Gastroesophageal sphincter (tissue), 4 donors: ENCODE measurements around the gene TNNI3K. TPM values are rescaled to one million over a fixed set of nuclear protein-coding genes. Genes with fewer than 3 reads are reported as not detected.

ENCODE experiments used
- ATAC-seq: fragments of 150-250 bp; one replicate; pipeline ENCODE4 v1.9.1; 2016; ENCODE audit warnings: mild to moderate bottlenecking, moderate library complexity
- H3K27ac ChIP-seq, 4 donors: fragments of 200-600 bp; sonication (generic) in 3 of 4; 1 replicate in 3 of 4; 2 replicates in 1 of 4; pipeline ENCODE4 v1.5.1; 2016 to 2019
- H3K27me3 ChIP-seq: fragments of 200-600 bp; sonication (generic); one replicate; pipeline ENCODE4 v1.5.1; 2019
- H3K36me3 ChIP-seq, 2 donors: fragments of 200-600 bp; sonication (generic); one replicate each; pipeline ENCODE4 v1.5.1; 2019; ENCODE audit warnings: control low read depth in 1 of 2
- H3K4me1 ChIP-seq, 3 donors: fragments of 200-600 bp; sonication (generic); 1 replicate in 2 of 3; 2 replicates in 1 of 3; pipeline ENCODE4 v1.5.1; 2016 to 2019; ENCODE audit warnings: control low read depth in 2 of 3
- H3K4me3 ChIP-seq, 2 donors: fragments of 200-600 bp; sonication (generic); one replicate each; pipeline ENCODE4 v1.5.1; 2019; ENCODE audit warnings: mild to moderate bottlenecking in 1 of 2, moderate library complexity in 1 of 2
- H3K9me3 ChIP-seq, 3 donors: fragments of 200-600 bp; sonication (generic); one replicate each; pipeline ENCODE4 v1.5.1; 2017 to 2019; ENCODE audit warnings: control low read depth in 2 of 3
- CTCF ChIP-seq, 4 experiments: fragments of 200-600 bp in 2 of 4; fragments of 450-650 bp in 2 of 4; sonication (generic) in 1 of 4; IDR thresholded peaks; one replicate each; pipeline ENCODE4 v1.5.1; 2017 to 2019; ENCODE audit warnings: antibody characterized with exemption in 4 of 4, mild to moderate bottlenecking in 2 of 4, moderate library complexity in 2 of 4
- EP300 ChIP-seq: sonication (generic); formaldehyde crosslinking; IDR thresholded peaks from one replicate; pipeline ENCODE4 v1.6.1; 2017; ENCODE audit warnings: antibody characterized with exemption, mild to moderate bottlenecking
- POLR2A ChIP-seq, 2 donors: fragments of 450-650 bp; IDR thresholded peaks; one replicate each; pipeline ENCODE4 v1.6.1; 2017; ENCODE audit warnings: antibody characterized with exemption in 2 of 2, mild to moderate bottlenecking in 2 of 2, moderate library complexity in 1 of 2
- POLR2AphosphoS5 ChIP-seq: sonication (generic); formaldehyde crosslinking; IDR thresholded peaks from one replicate; pipeline ENCODE4 v1.6.1; 2017; ENCODE audit warnings: antibody characterized with exemption
- WGBS, 2 donors: methylation state at CpG; one replicate each; pipeline ENCODE4 v1.1.5; 2018; ENCODE audit warnings: low coverage in 1 of 2; 5-methylcytosine and 5-hydroxymethylcytosine counted together
- total RNA-seq, 4 donors: library from RNA; depleted of rRNA; stranded (reverse); fragments of >200 nt; gene quantifications; one replicate each; pipeline ENCODE4 v1.1.0, GENCODE V29; 2016

TNNI3K gene
- total RNA-seq, 4 donors from 2014 or later: 0.32 to 3.9 (median 2.9) TPM

- Histone ChIP-seq H3K9me3 (no peaks in the 10 kb centered on the region), H3K4me1 (no peaks in the 10 kb centered on the region), H3K27ac (no peak overlapping the region), H3K36me3 (no peaks in the 10 kb centered on the region), H3K4me3 (no peak overlapping the region), H3K27me3 (no peaks in the 10 kb centered on the region)
- ATAC-seq: no peak
- no peak for TF ChIP-seq POLR2AphosphoS5
- TF ChIP-seq EP300: no peak
- TF ChIP-seq POLR2A (IDR thresholded peaks at IDR 0.05): no peak
- no peak for TF ChIP-seq CTCF (IDR thresholded peaks at IDR 0.05)
- 59 to 64% methylated on average over 2 of the region's 2 CpGs for WGBS, 2 donors
These were observed 349.0 kb downstream of the TNNI3K start for GRCh38 chr1:74584185-74584584.

GRCh38 chr1:74586253-74586897, 351.2 kb downstream of the TNNI3K start:
- Histone ChIP-seq H3K9me3 (no peaks in the 10 kb centered on the region), H3K27me3 (no peaks in the 10 kb centered on the region), H3K27ac (no peak overlapping the region), H3K4me3 (no peak overlapping the region), H3K4me1 (no peaks in the 10 kb centered on the region), H3K36me3 (no peaks in the 10 kb centered on the region)
- ATAC-seq: no peak
- WGBS, 2 donors: 76 to 92% methylated on average over 4 of the region's 4 CpGs
- TF ChIP-seq POLR2AphosphoS5: no peak

GRCh38 chr1:74587888-74588287, 352.7 kb downstream of the TNNI3K start:
- H3K4me3 ChIP-seq: no peak overlapping the region
- no peak for ATAC-seq
- TF ChIP-seq POLR2AphosphoS5: no peak
- TF ChIP-seq POLR2A (IDR thresholded peaks at IDR 0.05): no peak
- no peak for TF ChIP-seq EP300
- no peak for TF ChIP-seq CTCF (IDR thresholded peaks at IDR 0.05)
- no peak overlapping the region for H3K27ac ChIP-seq
- no peaks in the 10 kb centered on the region for H3K4me1 ChIP-seq
- no peaks in the 10 kb centered on the region for H3K27me3 ChIP-seq
- WGBS, 2 donors: 83 to 89% methylated on average over 2 of the region's 2 CpGs
- no peaks in the 10 kb centered on the region for H3K36me3 ChIP-seq
- no peaks in the 10 kb centered on the region for H3K9me3 ChIP-seq

- Histone ChIP-seq H3K36me3 (no peaks in the 10 kb centered on the region), H3K27me3 (no peaks in the 10 kb centered on the region), H3K9me3 (no peaks in the 10 kb centered on the region), H3K4me3 (no peak overlapping the region), H3K4me1 (no peaks in the 10 kb centered on the region), H3K27ac (no peak overlapping the region)
- 76 to 83% methylated on average over 2 to 5 of the region's 5 CpGs for WGBS, 2 donors
- TF ChIP-seq POLR2A (IDR thresholded peaks at IDR 0.05): no peak
- no peak for TF ChIP-seq POLR2AphosphoS5
- TF ChIP-seq EP300: no peak
- TF ChIP-seq CTCF (IDR thresholded peaks at IDR 0.05): no peak
- no peak for ATAC-seq
These were observed 355.1 kb downstream of the TNNI3K start for GRCh38 chr1:74590288-74590687.

GRCh38 chr1:74591949-74592348, 356.8 kb downstream of the TNNI3K start:
- Histone ChIP-seq H3K27ac (no peak overlapping the region), H3K36me3 (no peaks in the 10 kb centered on the region), H3K4me3 (no peak overlapping the region), H3K27me3 (no peaks in the 10 kb centered on the region), H3K9me3 (no peaks in the 10 kb centered on the region), H3K4me1 (no peaks in the 10 kb centered on the region)
- no peak for TF ChIP-seq CTCF (IDR thresholded peaks at IDR 0.05)
- TF ChIP-seq POLR2AphosphoS5: no peak
- no peak for TF ChIP-seq POLR2A (IDR thresholded peaks at IDR 0.05)
- no peak for TF ChIP-seq EP300
- no peak for ATAC-seq
- 40 to 42% methylated on average over 2 of the region's 2 CpGs for WGBS, 2 donors
